GM19239 (cell line): ENCODE measurements around the gene ATP11A.
"Not testable (repeated sequence)": the region's sequence is repeated elsewhere in the genome, so short reads cannot be mapped to it uniquely, and the experiment has no call there.

Source experiments
- DNase-seq: peaks from one replicate; pipeline ENCODE4 v3.0.0; 2011; ENCODE audit warnings: low spot score; ENCODE audit not compliant: insufficient read length
- FAIRE-seq: peaks from 2 replicates; lab custom pipeline; 2011; peaks lifted over from hg19 to GRCh38; lab: Jason Lieb, UNC

The ATP11A gene

GRCh38 chr13:112784811-112785482 lies 95.1 kb downstream of the ATP11A start:
- DNase-seq (no peak), FAIRE-seq (no peak)

- no peak for DNase-seq
- no peak for FAIRE-seq
These were observed 95.6 kb downstream of the ATP11A start for GRCh38 chr13:112785483-112785856.

DNA sequence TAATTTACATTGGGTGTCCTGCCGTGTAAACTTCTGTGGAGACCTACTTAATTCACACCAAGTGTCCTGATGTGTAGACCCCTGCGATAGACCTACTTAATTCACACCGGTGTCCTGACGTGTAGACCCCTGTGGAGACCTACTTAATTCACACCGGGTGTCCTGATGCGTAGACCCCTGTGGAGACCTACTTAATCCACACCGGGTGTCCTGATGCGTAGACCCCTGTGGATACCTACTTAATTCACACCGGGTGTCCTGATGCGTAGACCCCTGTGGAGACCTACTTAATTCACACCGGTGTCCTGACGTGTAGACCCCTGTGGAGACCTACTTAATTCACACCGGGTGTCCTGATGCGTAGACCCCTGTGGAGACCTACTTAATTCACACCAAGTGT lies 97.0 kb downstream of the ATP11A start:
- DNase-seq, FAIRE-seq: not testable (repeated sequence)

DNA sequence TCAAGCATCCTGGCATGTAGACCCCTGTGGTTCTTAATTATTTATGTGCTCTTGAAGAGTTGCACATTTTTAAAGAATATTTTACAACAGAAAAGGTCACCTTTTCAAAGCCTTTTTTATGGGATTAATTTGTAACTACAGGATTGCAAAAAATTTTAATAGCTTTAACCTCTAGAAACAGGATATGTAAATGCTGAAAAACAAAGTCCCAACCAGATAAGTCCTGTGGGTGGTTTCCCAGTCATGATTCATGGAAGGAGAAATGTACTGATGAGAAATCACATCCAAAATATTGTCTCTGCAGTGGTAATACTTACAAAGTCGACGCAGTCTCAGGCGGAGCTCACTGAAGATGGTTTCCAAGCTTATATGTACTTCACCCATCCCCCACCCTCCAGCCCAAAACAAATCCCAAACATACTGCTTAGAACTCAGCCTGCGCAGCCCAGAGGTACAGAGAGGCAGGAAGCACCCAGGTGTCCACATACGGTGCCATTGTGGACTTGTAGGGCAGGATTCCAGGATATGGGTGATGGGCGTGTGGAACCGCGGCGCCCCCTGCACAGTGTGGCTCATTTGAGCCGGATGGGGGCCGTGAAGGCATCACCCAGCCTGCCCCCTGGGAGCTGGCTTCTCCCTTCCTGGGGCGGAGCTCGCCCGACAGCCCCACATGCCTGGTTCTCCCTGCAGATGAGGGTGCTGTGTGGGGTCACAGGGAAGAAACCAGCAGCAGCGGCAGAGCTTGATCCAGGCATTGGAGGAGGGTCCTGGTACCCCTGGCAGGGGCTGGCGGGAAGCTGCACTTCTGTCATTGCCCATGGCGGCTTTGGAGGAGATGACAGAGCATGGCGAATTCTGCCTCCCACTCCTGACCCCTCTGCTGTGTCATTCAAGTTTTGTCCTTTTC lies 101.2 kb downstream of the ATP11A start:
- no peak for FAIRE-seq
- DNase-seq: no peak

DNA sequence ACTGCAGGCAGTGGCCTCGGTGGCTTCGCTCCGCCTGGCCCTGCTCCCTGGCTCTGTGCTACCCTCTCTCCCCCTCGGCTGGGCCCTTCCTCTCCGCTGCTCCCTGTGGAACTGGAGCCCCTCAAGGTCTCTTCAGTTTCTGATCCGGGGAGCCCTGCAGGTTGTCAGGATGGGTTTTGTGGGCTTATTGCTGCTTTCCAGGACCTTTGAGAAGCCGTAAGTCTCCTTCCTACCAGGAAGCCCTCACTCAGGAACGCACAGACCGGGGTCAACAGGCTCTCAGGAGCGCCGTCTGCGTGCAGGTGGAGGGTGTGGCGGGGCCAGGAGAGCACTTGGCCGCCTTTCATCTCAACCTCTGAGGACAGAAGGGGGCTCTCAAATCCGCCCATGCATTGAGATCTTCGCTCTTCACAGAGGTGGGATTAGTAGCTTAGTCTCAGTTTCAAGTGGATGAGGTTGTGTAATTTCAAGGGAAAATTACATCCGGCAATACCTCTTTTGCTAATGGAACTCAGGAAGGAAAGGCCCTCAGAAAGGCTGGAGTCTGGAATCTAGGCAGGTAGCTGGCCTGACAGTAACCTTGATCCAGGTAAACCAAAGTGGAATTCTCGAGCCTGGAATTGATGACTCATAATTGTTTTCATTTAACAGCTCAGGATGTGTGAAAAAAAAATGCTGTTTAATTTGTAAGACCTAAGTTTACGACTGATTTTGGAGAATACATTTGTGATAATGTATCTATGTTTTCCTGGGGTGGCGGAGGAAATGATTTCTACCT lies 102.0 kb downstream of the ATP11A start:
- DNase-seq (no peak), FAIRE-seq (no peak)

GRCh38 chr13:112792511-112792910 lies 102.7 kb downstream of the ATP11A start:
- no peak for FAIRE-seq
- DNase-seq: no peak

- DNase-seq (no peak), FAIRE-seq (no peak)
These were observed 104.0 kb downstream of the ATP11A start for GRCh38 chr13:112793545-112794445.

DNA sequence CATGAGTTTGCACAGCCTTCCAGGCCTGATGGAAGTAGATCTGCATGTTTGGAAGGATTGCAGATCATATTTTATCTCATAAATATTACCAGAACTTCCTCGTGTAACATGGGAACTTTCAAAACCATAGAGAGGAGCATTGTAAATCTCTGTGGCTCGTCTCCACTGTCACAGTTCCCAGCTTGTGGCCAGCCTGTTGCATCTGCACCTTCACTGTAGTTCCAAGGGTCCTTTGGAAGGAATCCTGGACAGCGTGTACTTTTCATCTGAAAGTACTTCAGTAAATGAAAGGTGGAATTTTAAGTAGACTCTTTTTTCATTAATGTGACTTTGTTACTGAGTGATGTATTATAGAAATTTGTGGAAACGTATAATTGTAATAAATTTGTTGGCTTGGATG lies 105.4 kb downstream of the ATP11A start:
- FAIRE-seq (no peak), DNase-seq (no peak)

DNA sequence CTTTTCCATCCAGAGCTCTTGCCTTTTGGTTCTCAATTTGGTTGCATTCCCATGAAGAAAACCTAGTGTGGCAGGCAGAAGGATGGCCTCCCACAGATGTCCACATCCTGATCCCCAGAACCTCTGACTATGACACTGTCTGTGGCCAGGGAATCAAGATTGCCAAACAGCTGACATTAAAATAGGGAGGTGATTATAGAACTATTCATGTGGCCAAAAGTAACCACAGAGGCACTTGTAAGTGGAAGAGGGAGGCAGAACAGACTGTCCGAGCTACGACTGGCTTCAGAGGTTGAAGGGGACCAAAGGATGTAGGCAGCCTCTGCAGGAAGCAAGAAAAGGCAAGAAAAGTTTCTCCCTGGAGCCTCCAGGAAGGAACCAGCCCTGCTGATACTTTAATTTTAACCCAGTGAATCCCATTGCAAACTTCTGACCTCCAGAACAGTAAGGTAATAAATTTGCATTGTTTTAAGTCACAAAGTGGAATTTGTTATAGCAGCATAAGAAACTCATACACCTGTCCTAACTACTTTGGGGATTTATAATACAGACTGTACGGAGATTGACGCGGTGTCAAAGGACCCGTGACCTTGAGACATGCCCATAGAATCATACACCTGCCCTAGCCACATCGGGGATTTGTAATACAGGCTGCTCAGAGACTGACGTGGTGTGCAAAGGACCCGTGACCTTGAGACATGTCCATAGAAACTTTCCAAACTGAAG lies 106.5 kb downstream of the ATP11A start:
- FAIRE-seq (no peak), DNase-seq (no peak)

DNA sequence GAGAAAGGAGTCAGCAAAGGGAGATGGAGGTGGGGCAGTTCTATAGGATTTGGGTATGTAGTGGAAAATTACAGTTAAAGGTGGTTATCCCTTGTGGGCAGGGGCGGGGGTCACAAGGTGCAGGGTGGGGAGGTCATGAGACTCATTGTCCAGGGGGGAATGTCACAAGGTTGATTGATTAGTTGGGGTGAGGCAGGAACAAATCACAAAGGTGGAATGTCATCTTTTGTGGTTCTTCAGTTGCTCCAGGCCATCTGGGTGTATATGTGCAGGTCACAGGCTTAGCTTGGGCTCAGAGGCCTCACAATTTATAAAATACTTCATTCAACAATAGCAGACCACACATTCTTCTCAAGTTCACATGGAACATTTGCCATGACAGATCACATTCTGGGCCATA lies 109.6 kb downstream of the ATP11A start:
- DNase-seq (no peak), FAIRE-seq (no peak)

DNA sequence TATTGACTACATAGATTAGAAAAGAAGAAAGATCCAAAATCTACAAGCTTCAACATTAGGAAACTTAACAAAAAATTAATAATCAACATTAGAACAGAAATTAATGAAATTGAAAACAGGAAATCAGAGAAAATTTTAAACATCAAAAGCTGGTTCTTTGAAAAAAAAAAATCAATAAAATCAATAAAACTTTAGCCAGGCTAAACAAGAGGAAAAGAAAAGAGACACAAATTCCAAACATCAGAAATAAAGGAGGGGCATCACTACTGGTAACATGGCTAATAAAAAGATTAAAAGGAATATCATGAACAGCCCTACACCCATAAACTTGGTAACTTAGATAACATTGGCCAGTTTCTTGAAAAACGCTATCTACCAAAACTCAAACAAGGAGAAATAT lies 110.2 kb downstream of the ATP11A start:
- FAIRE-seq (peak; percentile 76), DNase-seq (no peak)

DNA sequence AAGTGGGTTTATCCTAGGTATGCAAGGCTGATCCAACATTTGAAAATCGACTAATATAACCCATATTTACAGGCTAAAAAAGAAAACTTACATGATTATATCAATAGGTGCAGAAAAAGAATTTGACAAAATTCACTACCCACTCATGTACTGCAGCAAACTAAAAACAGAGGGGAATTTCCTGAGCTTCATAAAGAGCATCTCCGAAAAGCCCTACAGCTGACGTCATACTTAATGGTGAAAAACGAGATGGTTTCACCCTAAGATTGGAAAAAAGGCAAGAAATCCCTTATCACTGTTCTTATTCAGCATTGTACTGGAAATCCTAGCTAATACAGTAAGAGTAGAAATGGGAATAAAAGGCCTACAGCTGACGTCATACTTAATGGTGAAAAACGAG lies 111.0 kb downstream of the ATP11A start:
- peak; percentile 64 for FAIRE-seq
- not testable (repeated sequence) for DNase-seq

DNA sequence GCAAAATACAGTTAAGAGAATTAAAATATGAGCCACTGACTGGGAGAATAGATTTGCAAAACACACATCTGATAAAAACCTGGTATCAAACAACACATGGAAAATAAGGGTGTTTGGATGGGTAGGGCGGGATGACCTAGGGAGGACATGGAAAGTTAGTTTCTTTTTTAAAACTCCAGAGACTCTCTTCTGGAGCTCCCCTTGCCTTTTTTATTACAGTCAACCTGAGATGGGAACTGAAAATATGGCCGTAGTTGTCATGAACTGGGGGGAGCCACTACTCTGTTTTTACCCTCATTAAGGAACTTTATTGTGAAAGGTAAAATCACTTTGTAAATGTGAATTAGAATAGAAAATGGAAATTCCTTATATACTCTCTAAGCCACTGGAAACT lies 113.0 kb downstream of the ATP11A start:
- DNase-seq (no peak), FAIRE-seq (peak; percentile 90)

- DNase-seq: no peak
- no peak for FAIRE-seq
These were observed 113.6 kb downstream of the ATP11A start for GRCh38 chr13:112803422-112803821.

GRCh38 chr13:112804374-112804773 lies 114.5 kb downstream of the ATP11A start:
- no peak for FAIRE-seq
- no peak for DNase-seq

GRCh38 chr13:112806739-112807652 lies 117.2 kb downstream of the ATP11A start:
- DNase-seq: no peak
- no peak for FAIRE-seq

- FAIRE-seq: no peak
These were observed 118.0 kb downstream of the ATP11A start for GRCh38 chr13:112807653-112808376.

More at GRCh38 chr13:112807653-112808376, 118.0 kb downstream of the ATP11A start:
- DNase-seq: no peak
